Stimulated activated CD8-positive, alpha-beta memory T cell treated with anti-CD3 and anti-CD28 coated beads, Interleukin-7, amount 100 ng/mL, for 1 hour (primary cell): ENCODE results near the gene MRPL58.
"Not testable (repeated sequence)": the region's sequence is repeated elsewhere in the genome, so short reads cannot be mapped to it uniquely, and the experiment has no call there.

ENCODE experiments used
- DNase-seq, 2 donors: peaks; one replicate each; pipeline ENCODE4 v3.0.0-alpha.2; 2020; ENCODE audit warnings: low read depth in 2 of 2

The MRPL58 gene

GRCh38 chr17:74987418-74987908 is 25.0 kb upstream of the MRPL58 start, which contains the start of gene CDR2L:
TSS of gene CDR2L (plus strand) at chr17:74987632. CDS start at chr17:74988044, 412 bp downstream.
- peak; percentile 85 to 90 for DNase-seq

- DNase-seq = no peak
Observed at GRCh38 chr17:74987909-74988711, 24.4 kb upstream of the MRPL58 start.

- no peak for DNase-seq
Observed at GRCh38 chr17:74990581-74991105, 21.8 kb upstream of the MRPL58 start.

- DNase-seq = no peak
Observed at GRCh38 chr17:74992223-74992622, 20.2 kb upstream of the MRPL58 start.

GRCh38 chr17:74994440-74994839 is 18.0 kb upstream of the MRPL58 start:
- DNase-seq = no peak

GRCh38 chr17:74995847-74996246 is 16.6 kb upstream of the MRPL58 start:
- DNase-seq = no peak

- no peak for DNase-seq
Observed at GRCh38 chr17:74998783-74999182, 13.7 kb upstream of the MRPL58 start.

- DNase-seq = no peak
Observed at GRCh38 chr17:74999523-74999922, 12.9 kb upstream of the MRPL58 start.

- no peak for DNase-seq
Observed at GRCh38 chr17:75001915-75002843, 10.3 kb upstream of the MRPL58 start.

GRCh38 chr17:75003070-75003956 is 9.2 kb upstream of the MRPL58 start:
- no peak for DNase-seq

- DNase-seq = no peak
Observed at GRCh38 chr17:75003957-75004355, 8.5 kb upstream of the MRPL58 start.

- no peak for DNase-seq
Observed at GRCh38 chr17:75004371-75004770, 8.1 kb upstream of the MRPL58 start.

GRCh38 chr17:75005291-75005690 is 7.2 kb upstream of the MRPL58 start:
- no peak for DNase-seq

- DNase-seq = not testable (repeated sequence)
Observed at GRCh38 chr17:75006084-75006483, 6.4 kb upstream of the MRPL58 start.

GRCh38 chr17:75006653-75007052 is 5.8 kb upstream of the MRPL58 start:
- no peak for DNase-seq

GRCh38 chr17:75008373-75008772 is 4.1 kb upstream of the MRPL58 start:
- no peak for DNase-seq

GRCh38 chr17:75009139-75009724 is 3.2 kb upstream of the MRPL58 start:
- no peak for DNase-seq

- no peak for DNase-seq
Observed at GRCh38 chr17:75010683-75011400, 1.6 kb upstream of the MRPL58 start.

- DNase-seq = no peak
Observed at GRCh38 chr17:75011401-75012095, 922 bp upstream of the MRPL58 start.

GRCh38 chr17:75012096-75012345 is 449 bp upstream of the MRPL58 start:
- DNase-seq = no peak
